HG03442 (cell line): Measurements from ENCODE around the gene KIFC3.

Source experiments
- ATAC-seq: cut with Tn5 transposase; IDR thresholded peaks from one replicate; pipeline ENCODE4 v1.9.1; 2021; ENCODE audit warnings: mild to moderate bottlenecking, moderate library complexity; ENCODE audit not compliant: unreplicated experiment

The KIFC3 gene

GRCh38 chr16:57769541-57770145 lies 32.6 kb downstream of the KIFC3 start:
- no peak for ATAC-seq

GRCh38 chr16:57766714-57767348 lies 35.5 kb downstream of the KIFC3 start:
- no peak for ATAC-seq

GRCh38 chr16:57765160-57765728 lies 37.0 kb downstream of the KIFC3 start:
- no peak for ATAC-seq

- no peak for ATAC-seq
Observed at GRCh38 chr16:57764341-57765159, 37.7 kb downstream of the KIFC3 start.

- ATAC-seq: no peak
Observed at GRCh38 chr16:57764006-57764340, 38.3 kb downstream of the KIFC3 start.

- ATAC-seq: no peak
Observed at GRCh38 chr16:57763285-57764005, 38.8 kb downstream of the KIFC3 start.

DNA sequence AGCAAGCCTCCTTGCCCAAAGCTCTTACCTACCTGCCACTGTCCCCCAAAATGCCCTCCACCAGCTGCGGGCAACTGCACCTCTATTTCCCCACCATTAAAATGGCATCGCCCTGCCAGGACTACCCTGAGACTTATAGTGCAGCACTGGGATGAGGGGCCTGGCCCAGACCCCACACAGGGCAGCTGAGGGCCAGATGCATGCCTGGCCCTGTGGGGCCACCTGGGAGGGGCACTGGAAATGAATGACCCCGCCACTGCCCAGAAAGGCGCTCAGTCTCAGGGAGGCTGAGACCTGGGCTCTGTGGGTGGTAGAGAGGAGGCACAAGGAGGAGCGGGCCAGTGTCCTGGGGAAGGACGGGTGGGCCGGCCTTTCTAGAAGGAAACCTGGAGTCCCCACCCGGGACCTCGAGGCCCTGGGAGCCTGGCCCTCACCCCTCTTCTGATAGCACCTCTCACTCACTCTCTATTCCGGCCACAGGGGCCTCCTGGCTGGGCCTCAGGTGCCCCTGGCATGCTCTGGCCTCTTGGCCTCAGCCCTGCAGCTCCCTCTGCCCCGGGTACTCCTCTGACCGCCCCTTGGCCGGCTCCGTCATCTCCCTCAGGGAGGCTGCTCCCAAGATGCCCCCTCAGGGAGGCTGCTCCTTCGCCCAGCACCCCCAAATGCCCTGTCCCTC lies 39.8 kb downstream of the KIFC3 start:
- no peak for ATAC-seq

- no peak for ATAC-seq
Observed at GRCh38 chr16:57761957-57762356, 40.3 kb downstream of the KIFC3 start.

GRCh38 chr16:57761301-57761700 lies 41.0 kb downstream of the KIFC3 start:
- ATAC-seq: no peak

- ATAC-seq: no peak
Observed at GRCh38 chr16:57760357-57761160, 41.7 kb downstream of the KIFC3 start.

GRCh38 chr16:57759541-57760356 lies 42.5 kb downstream of the KIFC3 start:
- ATAC-seq: no peak

- ATAC-seq: no peak
Observed at GRCh38 chr16:57759131-57759530, 43.2 kb downstream of the KIFC3 start.

DNA sequence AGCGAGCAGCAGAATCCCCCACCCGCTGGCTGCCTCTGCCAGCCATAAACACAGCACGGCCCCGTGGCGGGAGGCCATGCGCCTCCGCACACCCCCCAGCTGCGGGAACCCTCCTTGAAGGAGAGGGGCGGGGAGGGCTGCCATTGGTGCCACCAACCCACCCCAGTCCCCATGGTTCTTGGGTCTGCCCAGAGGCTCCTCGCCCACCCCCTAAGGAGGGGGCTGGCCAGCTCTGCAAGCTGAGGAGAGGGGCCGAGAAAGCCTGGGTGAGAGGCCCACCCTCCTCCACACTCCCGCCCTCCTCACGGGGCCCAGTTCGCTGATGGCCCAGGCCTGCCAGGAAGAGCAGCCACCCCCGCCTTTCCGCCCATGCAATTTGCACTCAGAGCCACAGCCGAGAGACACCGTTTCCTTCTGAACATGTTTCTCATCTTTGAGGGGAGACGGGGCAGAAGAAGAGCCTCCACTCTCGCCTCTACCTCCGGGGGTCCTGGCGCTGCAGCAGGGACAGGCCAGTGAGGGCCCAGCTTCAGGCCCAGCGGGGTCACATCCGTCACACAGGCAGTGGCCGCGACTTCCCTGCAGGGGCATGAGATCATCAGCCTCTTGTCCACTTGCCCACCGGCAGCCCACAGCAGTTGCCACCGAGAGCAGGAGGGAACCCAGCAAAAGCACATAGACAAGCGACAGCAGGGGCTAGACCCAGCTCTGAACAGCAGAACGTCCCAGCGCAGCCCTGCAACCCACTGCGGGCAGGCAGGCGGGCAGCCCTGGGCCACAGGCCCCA lies 43.8 kb downstream of the KIFC3 start:
- no peak for ATAC-seq

DNA sequence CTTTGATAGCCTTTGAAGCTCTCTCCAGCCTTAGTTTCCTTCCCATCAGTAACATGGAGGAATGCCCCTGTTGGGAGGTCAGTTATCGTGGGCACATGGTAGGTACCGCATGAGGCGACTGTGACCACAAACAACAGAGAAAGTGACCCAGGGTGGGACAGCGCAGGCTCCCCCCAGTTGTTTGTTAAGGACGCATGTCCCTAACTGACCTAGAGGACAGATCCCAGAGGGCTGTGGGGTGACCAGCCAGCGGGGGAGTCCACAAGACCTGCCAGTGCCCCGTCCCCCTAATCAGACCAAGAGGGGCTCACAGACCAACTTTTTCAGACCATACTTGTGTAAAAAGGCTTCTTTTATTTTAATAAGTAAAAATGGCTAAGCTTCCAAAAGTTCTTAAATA lies 44.4 kb downstream of the KIFC3 start:
- ATAC-seq: no peak

GRCh38 chr16:57757326-57757786 lies 44.9 kb downstream of the KIFC3 start:
- peak; percentile 87 for ATAC-seq

GRCh38 chr16:57756424-57757325 lies 45.6 kb downstream of the KIFC3 start:
- ATAC-seq: no peak
